K562 (cell line): ENCODE data around the gene DUSP10. TPM values are rescaled to one million over a fixed set of nuclear protein-coding genes. Genes with fewer than 3 reads are reported as not detected.

Experiments
- BCOR ChIP-seq: fragments of 450-650 bp; IDR thresholded peaks from 2 replicates; pipeline ENCODE4 v1.6.1; 2016
- CHD1 ChIP-seq: fragments of 200-600 bp; sonication (generic); IDR thresholded peaks from one replicate; pipeline ENCODE4 v1.6.1; 2012; ENCODE audit warnings: mild to moderate bottlenecking, moderate library complexity, low read length, inconsistent platforms
- CREBBP ChIP-seq: IDR thresholded peaks from one replicate; pipeline ENCODE4 v1.6.1; 2012; ENCODE audit warnings: low read depth, mild to moderate bottlenecking, control low read depth, inconsistent platforms, low read length
- DMBX1 ChIP-seq: fragments of 250-450 bp; sonication (Bioruptor Pico); IDR thresholded peaks from 2 replicates; pipeline ENCODE4 v1.8.0; 2022; ENCODE audit warnings: inconsistent platforms, mild to moderate bottlenecking, moderate library complexity, borderline replicate concordance
- FOXA3 ChIP-seq, 2 experiments: fragments of 450-650 bp in 1 of 2; sonication (generic) in 1 of 2; formaldehyde crosslinking; IDR thresholded peaks in 1 of 2; conservative IDR thresholded peaks in 1 of 2; 2 replicates each; pipeline versions ENCODE4 v1.4.0 to v1.8.0; 2020 to 2022; ENCODE audit warnings: mild to moderate bottlenecking in 2 of 2, missing genetic modification reagents in 1 of 2
- HSF4 ChIP-seq: fragments of 250-450 bp; sonication (Bioruptor Pico); IDR thresholded peaks from 2 replicates; pipeline ENCODE4 v2.1.2; 2022; ENCODE audit warnings: mild to moderate bottlenecking, moderate library complexity, borderline replicate concordance
- ID3 ChIP-seq, 2 experiments: fragments of 250-450 bp in 1 of 2; fragments of 450-650 bp in 1 of 2; sonication (Bioruptor Pico) in 1 of 2; IDR thresholded peaks; 2 replicates each; pipeline versions ENCODE4 v1.6.1 to v1.8.0; 2016 to 2021; ENCODE audit warnings: mild to moderate bottlenecking in 2 of 2, moderate library complexity in 2 of 2, missing compliant biosample characterization in 1 of 2, missing genetic modification characterization in 1 of 2
- MEIS2 ChIP-seq: fragments of 450-650 bp; IDR thresholded peaks from 2 replicates; pipeline ENCODE4 v1.6.1; 2014; ENCODE audit warnings: mild to moderate bottlenecking; ENCODE audit not compliant: partially characterized antibody
- REST ChIP-seq, 2 experiments: fragments of 450-650 bp; formaldehyde crosslinking in 1 of 2; IDR thresholded peaks; 2 replicates each; pipeline versions ENCODE4 v1.4.0 to v1.6.1; 2014 to 2020; ENCODE audit warnings: mild to moderate bottlenecking in 2 of 2, borderline replicate concordance in 1 of 2, low read depth in 1 of 2
- RHOXF2B ChIP-seq: fragments of 250-450 bp; sonication (Bioruptor Pico); conservative IDR thresholded peaks from 2 replicates; pipeline ENCODE4 v1.5.1; 2021
- RUNX1 ChIP-seq: sonication (generic); IDR thresholded peaks from 2 replicates; pipeline ENCODE4 v1.6.1; 2016; ENCODE audit warnings: antibody characterized with exemption, low read depth
- ZNF280A ChIP-seq: fragments of 450-650 bp; IDR thresholded peaks from 2 replicates; pipeline ENCODE4 v1.6.1; 2018; ENCODE audit warnings: mild to moderate bottlenecking, low read depth; ENCODE audit not compliant: partially characterized antibody
- ZNF311 ChIP-seq: fragments of 250-450 bp; sonication (Bioruptor Pico); IDR thresholded peaks from 2 replicates; pipeline ENCODE4 v1.4.0; 2020; ENCODE audit warnings: mild to moderate bottlenecking, moderate library complexity
- polyA plus RNA-seq, 8 experiments: library from polyadenylated mRNA; depleted of rRNA in 4 of 8; stranded (reverse) in 5 of 8; unstranded in 3 of 8; fragments of >200 nt; fragmentation: Nextera tagmentation in 2 of 8; fragmentation: Illumina TruSeq in 1 of 8; extraction: Ambion mirVana in 2 of 8; extraction: Trizol in 1 of 8; gene quantifications; 2 replicates each; pipeline versions ENCODE4 v1.2.1 to v1.2.3, GENCODE V29; 2011 to 2014; ENCODE audit warnings: inconsistent platforms in 1 of 8, missing spikeins in 1 of 8
- total RNA-seq, 7 experiments: library from RNA; depleted of rRNA in 6 of 7; stranded (reverse); fragments of >200 nt in 6 of 7; fragmentation: Illumina TruSeq in 2 of 7; extraction: Trizol in 2 of 7; gene quantifications; 2 replicates each; pipeline versions ENCODE4 v1.2.1 to v1.2.3, GENCODE V29; 2011 to 2021; ENCODE audit warnings: low replicate concordance in 1 of 7

The DUSP10 gene
- total and polyA plus RNA-seq, 9 of the 15 experiments (the other 6 are each of a cell fraction or from before 2014, with no cell fraction given) = 1.7 to 8.3 (median 6.1) TPM

GRCh38 chr1:221762121-221762520 lies 20.2 kb upstream of the DUSP10 start (continued):
- TF ChIP-seq ID3 (CRISPR knock-in tag; IDR thresholded peaks at IDR 0.05) (no peak), ID3 (tag; IDR thresholded peaks at IDR 0.05) (no peak), CREBBP (no peak), FOXA3 (CRISPR knock-in tag; conservative IDR thresholded peaks at IDR 0.05 in 1 of 2, IDR thresholded peaks at IDR 0.05 in 1 of 2) (no peak), ZNF280A (no peak), CHD1 (no peak), RHOXF2B (CRISPR knock-in tag) (no peak), DMBX1 (CRISPR knock-in tag) (no peak; the same call in none of the 2 replicates), ZNF311 (CRISPR knock-in tag) (0 out of 2 replicates have a peak, but pooled peaks have one; percentile 35), HSF4 (CRISPR knock-in tag) (no peak), MEIS2 (no peak), BCOR (no peak), RUNX1 (no peak), REST (IDR thresholded peaks at IDR 0.05; ENCODE audit: borderline replicate concordance) (no peak), REST (CRISPR knock-in tag; IDR thresholded peaks at IDR 0.05; ENCODE audit: low read depth) (no peak)
